ENCODE measurements around the gene ZNF18.

Gene ZNF18, protein sequence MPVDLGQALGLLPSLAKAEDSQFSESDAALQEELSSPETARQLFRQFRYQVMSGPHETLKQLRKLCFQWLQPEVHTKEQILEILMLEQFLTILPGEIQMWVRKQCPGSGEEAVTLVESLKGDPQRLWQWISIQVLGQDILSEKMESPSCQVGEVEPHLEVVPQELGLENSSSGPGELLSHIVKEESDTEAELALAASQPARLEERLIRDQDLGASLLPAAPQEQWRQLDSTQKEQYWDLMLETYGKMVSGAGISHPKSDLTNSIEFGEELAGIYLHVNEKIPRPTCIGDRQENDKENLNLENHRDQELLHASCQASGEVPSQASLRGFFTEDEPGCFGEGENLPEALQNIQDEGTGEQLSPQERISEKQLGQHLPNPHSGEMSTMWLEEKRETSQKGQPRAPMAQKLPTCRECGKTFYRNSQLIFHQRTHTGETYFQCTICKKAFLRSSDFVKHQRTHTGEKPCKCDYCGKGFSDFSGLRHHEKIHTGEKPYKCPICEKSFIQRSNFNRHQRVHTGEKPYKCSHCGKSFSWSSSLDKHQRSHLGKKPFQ

DNA sequence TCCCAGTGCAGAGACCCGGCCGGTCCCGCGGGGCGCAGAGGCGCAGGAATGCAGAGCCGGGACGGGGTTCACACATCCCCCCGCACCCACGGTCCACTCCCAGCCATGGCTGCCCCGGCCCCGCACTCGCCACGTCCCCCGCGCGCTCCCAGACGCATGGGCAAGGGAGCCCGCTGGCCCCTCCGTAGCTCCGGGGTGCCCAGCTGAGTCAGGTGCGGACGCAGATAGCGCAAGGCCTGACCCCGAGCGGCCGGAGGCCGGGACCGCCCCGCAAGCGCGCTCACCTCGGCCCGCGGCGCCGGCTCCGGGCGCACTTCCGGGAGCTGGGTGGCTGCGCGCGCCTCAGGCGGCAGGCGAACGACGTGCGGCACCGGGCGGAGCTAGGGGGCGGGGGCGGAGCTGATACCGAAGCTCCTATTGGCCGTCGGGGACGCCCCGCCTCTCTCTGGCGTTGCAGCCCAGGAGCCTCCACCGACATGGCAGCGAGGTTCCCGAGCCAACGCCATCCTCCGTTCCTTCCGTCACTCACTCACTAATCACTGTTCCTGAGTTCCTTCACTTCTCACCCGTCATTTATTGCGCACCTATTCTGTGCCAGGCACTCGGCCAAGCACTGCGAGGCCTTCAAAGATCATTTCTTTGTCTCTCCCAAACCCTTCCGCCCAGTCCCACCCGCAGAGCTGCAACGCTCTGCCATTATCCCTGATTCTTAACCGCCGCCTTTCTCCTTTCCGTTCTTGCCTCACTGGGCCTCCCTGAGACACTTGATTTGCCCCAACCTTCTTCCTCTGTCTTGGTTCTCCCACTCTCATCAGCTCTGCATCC, at the start of gene ZNF18:
Gene ZNF18, minus strand, starts transcription at position 329 of the 825 bp plus-strand sequence. CDS start 4,646 bp downstream, outside the sequence.
- peak; percentile 92 for DNase-seq (ENCODE audit: low spot score)

DNA sequence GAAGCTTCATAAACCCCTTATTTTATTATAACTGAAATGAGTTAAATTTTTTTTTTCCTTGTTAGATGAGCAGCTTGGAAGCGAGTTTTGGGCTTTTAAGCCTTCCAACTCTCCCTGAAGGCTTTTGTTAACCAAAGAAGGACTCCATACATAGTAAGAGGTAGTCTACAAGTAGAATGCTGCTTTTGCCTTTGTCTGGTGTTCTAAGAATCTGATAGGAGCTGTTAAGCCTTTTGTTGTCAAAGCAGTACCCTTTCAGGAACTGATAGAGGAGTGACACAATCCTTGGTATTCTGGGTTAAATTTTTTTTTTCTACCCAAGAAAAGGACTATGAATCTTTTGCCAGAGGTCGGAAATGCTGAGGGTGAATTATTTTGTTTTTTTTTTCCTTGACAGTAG, 49.5 kb upstream of the ZNF18 start:
- DNase-seq (ENCODE audit: low spot score) = no peak

DNA sequence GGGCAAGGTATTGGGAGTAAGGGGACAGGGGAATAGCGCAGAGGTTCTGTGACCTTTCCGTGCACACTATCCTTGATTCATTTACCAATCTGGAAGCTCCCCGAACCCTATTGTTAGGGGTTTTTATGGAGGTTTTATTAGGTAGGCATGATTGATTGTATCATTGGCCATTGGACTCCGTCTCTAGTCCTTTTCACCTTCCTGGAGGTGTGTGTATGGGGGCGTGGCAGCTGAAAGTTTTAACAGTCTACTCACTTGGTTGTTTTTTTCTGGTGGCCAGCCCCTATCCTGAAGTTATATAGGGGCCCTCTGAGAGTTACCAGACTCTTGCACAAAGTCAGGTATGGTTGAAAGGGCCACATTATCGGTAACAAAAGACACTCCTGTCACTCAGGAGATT, 46.4 kb upstream of the ZNF18 start:
- no peak for DNase-seq (ENCODE audit: low spot score)

DNA sequence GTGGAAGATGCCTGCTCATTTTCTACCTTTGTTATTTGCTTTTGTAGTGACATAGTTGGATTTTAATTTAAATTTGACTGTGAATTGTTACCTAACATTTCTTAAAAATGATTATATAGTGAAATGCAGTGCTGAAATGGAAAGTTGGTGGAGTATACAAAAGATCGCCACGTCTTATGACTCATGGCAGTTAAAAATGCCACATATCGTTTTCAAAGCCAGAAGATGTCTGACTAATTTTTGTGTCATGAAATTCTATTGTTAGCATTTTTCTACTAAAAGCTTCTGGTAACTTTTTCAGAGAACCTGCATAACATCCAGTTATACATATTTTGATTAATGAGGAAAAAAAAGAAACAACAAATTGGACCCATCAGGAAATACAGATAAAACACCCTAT, 44.0 kb upstream of the ZNF18 start:
- DNase-seq (ENCODE audit: low spot score) = no peak

DNA sequence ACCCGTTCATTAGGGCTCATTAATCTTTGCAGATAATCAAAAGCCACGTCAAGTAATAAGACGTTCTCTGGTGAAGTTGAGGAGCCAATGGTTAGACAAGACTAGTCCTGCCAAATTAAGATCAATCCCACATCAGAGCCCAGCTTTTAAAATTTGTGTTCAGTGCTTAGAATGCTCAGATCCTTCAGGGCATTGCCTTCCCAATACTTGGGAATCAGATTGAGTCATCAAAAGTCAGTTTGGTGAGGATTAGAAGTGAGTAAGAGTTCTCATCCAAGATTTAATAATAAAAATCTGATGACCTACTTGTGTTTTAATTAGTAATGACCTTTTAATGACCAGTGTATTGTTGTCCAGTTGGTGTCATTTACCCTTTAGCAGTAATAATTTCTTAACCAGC, 43.2 kb upstream of the ZNF18 start:
- DNase-seq (ENCODE audit: low spot score) = no peak

DNA sequence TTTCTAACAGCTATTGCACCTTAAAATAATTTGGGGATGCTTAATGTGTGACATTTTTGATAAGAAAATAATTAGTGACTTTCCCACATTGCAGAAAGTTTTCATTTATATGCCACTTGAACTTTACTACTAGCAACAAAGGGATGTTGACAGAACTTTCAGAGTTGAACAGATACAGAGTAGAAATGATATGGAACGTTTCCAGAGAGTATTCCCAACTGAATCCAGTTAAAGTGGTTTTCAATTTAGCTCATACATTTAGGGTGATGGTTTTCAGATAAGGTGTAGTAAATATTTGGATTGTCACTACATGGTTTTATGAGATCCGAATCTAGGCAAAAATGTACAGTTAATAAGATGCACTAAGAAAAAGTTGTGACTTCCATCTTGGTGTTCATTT, 40.7 kb upstream of the ZNF18 start:
- no peak for DNase-seq (ENCODE audit: low spot score)

DNA sequence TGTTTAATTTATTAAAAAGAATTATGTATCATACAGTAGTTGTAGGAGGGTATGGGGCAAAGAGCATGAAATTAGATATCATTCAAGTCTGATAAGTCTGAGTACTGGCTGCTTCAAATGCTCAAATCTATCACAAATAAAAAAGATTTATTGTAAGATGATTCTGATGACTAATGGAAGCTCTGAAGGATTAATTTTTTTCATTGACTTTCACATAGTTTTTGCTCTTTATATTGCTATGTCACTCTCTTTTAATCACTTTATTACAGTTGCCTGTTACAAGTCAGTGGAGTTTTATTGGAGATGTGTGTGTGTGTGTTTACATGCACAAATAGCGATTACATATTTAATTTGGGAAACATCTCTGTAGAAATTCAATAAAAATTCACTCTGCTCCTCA, 38.4 kb upstream of the ZNF18 start:
- DNase-seq (ENCODE audit: low spot score) = no peak

DNA sequence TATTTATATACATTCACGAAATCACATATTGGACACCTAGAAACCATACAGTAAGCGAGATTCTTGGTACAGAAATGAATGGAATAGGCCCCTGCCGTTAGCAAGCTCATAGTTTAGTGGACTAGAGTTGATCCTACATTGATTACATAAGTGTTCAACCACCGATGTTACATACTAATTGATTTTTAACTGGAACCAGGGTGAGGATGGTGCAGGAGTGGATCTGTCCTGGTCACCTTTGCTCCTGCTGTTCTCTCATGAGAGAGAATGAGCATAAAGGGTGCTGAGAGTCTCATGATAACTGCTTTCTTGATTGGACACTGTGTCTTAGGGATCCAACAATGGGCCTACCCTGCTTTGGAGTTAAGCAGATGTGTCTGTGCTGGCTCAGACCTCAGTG, 37.3 kb upstream of the ZNF18 start:
- no peak for DNase-seq (ENCODE audit: low spot score)

DNA sequence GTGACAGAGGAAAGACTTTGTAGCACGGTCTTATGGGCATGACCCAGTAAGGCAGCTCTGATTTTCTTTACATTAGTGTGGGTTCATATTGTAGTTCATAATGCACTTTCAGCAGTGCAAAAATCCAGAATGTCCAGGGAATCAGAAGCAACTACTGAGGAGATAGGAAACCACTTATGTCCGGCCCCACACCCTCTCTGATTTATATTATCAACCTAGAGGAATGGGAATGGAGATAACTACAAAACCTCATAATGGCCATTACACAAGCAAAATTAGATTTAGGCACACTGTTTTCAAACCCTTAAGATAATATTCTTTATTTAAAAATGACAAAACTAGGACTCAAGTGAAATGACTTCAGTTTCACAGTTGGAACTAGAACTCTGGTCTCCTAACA, 31.3 kb upstream of the ZNF18 start:
- DNase-seq (ENCODE audit: low spot score) = no peak

DNA sequence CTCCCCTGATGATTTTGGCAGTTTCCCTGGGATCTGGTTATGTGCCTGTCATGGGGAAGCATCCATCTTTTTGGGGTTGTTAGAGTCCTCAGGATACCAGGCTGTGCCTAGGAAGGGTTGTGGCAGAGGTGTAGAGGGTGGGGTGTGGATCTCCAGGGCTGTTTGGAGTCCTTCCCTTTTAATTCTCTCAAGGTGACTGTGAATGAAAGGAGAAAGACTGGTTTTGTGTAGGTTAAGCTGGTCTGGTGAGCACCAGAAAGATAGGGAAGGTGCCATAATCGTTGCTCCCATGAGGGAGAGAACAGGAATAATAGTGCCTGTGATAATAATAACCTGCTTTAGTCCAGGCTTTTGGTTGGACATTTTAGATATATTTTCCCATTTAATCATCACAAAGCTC, 30.4 kb upstream of the ZNF18 start:
- no peak for DNase-seq (ENCODE audit: low spot score)

DNA sequence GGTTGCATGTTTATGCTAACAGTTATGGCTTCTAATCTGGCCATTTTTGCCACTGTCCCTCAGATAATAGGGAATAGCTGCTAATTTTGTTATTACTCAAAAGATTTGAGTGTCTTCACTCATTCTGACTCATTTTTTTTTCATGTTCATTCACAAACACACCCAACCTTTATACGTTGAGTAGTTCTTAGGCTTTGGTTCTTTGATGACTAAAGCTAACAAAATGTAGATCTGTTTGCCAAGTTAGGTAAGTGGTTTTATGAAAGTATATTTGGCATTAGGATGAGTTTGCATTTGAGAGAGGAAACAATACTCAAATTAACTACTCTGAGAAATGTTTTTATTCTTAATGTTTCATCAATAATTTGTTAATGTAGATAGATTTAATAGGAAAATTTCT, 27.1 kb upstream of the ZNF18 start:
- no peak for DNase-seq (ENCODE audit: low spot score)

DNA sequence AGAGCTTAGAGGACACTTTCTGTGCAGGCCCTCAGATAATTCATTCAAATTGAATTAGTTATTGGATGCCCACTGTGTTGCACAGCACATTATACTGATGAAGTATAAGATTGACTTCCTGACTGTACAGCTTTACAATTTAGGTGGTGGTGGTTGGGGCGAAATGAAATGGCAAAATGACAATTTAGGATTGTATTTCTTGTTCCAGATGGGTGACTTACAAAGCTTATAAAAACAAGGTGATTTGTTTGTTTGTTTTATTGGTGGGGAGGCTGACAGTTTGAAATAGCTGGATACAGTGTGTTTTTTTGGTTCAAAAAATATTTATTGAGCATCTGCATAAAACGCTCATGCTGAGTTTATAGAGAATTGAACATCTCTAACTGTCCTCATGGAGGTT, 25.0 kb upstream of the ZNF18 start:
- DNase-seq (ENCODE audit: low spot score) = no peak

DNA sequence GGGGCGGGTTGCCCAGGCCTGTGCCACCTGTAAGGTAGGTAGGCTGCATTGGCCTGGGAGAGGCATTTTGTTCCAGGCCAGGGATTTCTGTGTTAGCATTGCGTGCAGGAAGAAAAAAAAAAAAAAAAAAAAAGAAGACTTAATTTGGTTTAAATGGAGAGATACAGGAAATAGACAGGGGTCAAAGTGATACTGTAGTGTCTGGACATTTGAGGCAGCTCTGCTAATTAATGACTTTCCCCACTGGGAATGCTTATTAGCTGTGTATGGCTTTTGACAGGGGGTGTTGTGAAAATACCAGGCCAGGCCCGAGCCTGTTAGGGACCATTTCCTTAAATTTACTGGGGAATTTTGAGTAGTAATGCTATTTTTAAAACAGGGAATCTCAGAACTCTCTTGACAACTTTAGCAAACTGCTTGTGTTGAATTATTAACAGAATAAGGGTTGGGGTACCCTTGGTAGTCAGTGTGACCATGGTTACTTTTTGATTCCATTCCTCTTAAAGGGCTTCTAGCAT, 24.4 kb upstream of the ZNF18 start:
- DNase-seq (ENCODE audit: low spot score) = no peak

DNA sequence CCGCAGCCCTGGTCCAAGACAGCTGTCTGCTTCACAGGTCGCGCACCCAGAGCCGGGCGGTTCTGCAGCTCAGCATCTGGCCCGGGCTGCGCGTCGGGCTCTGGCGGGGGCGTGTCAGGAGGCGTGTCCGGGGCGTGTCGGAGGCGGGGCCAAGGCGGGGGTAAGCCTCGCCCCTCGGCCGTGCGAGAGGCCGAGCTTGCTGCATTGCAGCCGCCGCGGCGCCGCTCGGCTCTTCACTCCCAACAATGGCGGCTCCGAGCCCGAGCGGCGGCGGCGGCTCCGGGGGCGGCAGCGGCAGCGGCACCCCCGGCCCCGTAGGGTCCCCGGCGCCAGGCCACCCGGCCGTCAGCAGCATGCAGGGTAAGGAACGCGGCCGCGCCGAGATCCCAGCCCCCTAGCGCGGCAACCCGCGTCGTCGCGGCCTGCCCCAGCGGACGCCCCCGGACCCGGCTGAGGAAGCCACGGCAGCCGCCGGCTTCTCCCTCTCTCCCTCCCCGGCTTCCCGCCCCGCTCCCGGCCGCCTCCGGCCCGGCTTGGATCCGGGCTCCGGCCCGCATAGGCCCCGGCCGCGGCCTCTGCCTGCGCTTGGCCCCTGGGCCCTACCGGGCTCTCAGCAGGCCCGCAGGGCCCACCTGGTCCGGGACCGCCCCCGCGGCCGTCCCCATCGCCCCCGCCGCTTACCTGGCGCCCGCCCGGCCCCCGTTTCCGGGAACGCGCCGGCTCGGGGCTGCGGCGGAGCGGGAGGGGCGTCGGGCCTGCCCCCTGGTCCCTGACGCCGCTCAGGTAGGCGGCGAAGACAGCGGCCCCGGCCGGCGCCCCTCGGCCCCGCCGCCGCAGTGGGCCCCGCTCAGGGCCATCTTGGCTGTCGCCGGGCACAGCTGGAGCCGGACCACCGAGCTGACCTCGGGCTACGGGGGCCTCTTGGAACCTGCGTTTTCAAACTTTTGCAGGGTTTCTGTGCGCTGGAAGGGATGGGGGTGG, 23.7 kb upstream of the ZNF18 start, which contains the start of gene MAP2K4:
Gene MAP2K4, plus strand, starts transcription at position 236 of the 981 bp plus-strand sequence. Its CDS starts 10 bp downstream, at position 246.
- peak; percentile 88 for DNase-seq (ENCODE audit: low spot score)

DNA sequence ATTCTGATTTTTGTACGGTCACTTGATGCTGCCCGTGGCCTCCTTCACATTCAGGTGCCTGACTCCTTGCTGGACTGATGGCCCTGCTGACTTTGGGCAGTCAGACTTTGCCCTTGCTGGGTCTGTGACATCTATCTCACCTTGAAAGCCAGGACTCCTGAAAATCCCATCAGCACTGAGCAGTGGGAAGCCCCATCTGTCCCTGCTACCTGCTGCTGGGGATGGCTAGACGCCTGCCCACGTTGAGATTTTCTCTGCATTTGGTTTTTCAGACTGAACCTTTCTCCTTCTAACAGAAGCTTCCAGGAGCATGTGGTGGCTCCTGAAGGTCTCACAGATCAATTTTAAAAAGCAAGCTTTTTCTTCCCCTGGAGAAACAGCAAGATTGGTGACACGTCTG, 10.2 kb upstream of the ZNF18 start:
- peak; percentile 70 for DNase-seq (ENCODE audit: low spot score)

DNA sequence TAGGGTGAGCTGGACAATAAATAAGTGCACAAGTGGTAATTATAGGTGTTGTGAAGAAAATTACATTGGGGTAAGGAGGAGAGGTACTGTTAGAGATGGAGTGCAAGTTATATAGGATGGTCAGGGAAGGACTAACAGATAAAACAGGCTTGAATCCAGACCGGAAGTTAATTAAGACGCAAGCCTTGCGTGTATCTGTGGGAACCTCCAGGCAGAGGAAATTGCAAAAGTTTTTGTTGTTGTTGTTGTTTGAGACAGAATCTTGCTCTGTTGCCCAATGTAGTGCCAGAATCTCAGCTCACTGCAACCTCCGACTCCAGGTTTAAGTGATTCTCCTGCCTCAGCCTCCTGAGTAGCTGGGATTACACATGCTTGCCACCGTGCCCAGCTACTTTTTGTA, 2.4 kb upstream of the ZNF18 start:
- no peak for DNase-seq (ENCODE audit: low spot score)

DNA sequence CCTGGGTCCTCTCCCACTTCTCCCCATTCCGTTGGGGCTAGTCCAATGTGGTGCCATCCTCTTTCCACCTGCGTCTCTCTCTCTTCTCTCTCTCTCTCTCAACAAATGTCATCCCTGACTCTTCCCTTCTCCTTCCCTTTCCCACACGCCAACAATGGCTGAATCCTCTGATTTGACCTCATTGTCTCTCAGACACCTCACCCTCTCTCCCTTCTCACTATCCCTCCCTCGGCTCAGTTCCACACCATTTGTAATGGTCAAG, 628 bp upstream of the ZNF18 start:
- no peak for DNase-seq (ENCODE audit: low spot score)

DNA sequence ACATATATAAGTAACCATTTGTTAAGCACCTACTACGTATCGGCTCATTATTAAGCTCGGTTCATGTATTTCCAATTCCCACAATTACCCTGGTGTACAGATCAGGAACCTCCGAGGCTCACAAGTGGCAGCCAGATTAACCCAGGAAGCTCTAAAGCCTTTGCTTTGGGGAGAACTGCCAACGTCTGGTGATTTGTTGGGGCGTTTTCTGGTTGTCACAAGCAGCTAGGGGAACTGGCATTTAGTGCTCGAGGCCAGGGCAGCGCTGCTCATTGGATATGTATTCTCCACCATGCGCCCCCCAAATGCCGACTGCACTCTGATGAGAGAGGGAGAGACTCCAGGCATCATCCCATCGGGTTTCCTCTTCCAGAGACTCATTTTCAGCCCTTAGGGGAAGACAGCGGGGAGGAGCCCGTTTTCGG, 541 bp downstream of the ZNF18 start:
- peak; percentile 75 for DNase-seq (ENCODE audit: low spot score)

DNA sequence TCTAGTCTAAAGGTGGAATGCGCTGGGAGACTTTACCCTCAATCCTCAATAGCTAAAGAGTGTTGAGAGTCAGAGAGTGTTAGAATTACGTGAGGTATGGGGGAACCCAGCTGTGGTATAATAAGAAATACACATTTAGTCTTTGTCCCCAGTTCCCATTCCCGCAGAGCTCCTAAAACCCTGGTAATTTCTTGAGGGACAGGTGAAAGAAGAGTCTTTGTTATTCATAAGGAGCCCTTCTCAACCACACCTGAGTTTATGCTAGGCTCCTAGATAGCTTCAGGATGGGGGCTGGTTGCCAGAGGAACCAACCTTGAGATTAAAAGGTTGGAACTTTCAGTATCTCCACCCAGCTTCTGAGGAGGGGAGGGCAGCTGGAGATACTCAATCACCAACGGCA, 5.8 kb downstream of the ZNF18 start:
- no peak for DNase-seq (ENCODE audit: low spot score)

DNA sequence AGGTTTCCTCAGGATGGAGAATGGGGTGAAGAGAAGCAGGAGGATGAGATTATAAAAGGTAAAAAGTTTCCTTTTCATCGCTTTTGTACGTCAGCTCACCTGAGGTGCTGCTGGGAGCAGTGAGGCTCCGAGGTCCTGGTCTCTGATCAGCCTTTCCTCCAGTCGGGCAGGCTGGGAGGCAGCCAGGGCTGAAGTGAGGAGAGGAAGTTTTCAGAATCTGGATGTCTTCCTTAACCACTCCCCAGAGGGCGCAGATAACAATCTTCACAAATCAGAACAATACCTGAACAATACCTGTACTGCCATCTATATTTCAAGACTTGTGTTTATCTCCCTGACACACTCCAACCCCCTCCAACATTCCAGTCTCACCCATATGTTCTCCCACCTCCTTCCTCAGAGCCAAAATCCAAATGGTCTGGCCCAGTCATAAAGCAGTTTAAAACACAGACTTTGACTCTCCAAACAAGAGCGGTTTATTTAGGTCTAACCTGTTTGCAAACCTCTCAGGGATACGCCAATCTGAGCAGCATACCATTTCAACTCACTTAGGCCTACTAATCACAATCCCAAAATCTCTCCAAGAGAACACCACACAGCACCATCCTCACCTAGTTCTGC, 6.8 kb downstream of the ZNF18 start:
- DNase-seq (ENCODE audit: low spot score) = no peak

DNA sequence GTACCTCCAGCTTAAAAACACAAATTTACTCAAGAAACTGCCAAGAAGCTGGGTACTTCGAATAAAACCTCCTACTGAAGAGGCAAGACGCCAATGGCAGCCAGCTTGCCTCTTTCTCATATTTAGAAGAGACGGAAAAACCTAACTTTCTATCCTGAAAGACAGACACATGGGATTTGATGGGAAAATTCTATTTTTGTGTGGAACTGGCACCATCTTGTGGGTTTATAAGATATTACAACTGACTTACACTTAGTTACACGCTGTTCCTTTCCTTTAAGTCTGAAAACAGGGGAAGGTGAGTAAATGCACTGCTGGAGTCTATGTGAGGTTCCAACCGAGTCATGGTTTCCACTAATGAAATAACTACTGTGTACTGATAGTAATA, 10.3 kb downstream of the ZNF18 start:
- DNase-seq (ENCODE audit: low spot score) = peak; percentile 62
